SK-N-SH (cell line): Measurements from ENCODE around the gene SELENOS.

Source experiments
- CTCF ChIP-seq: fragments of 200-600 bp; sonication (generic); IDR thresholded peaks from 2 replicates; pipeline ENCODE4 v1.6.1; 2017; ENCODE audit warnings: antibody characterized with exemption, mild to moderate bottlenecking, moderate library complexity
- GABPA ChIP-seq: IDR thresholded peaks from 2 replicates; pipeline ENCODE4 v1.4.0; 2012; ENCODE audit warnings: low read depth, mild to moderate bottlenecking
- MXI1 ChIP-seq: IDR thresholded peaks from 2 replicates; pipeline ENCODE4 v1.6.1; 2012; ENCODE audit warnings: mild to moderate bottlenecking, low read depth, low read length, improper control_type of control experiment
- TAF1 ChIP-seq: IDR thresholded peaks from 2 replicates; pipeline ENCODE4 v1.6.1; 2012; ENCODE audit warnings: low read depth, mild to moderate bottlenecking, low read length, moderate library complexity, borderline replicate concordance

GRCh38 chr15:101317336-101317872, 40.1 kb upstream of the SELENOS start:
- no peak for TF ChIP-seq TAF1
- TF ChIP-seq MXI1: no peak
- no peak for TF ChIP-seq CTCF
- no peak for TF ChIP-seq GABPA
